ENCODE data around the gene PARP12.
"Not testable (repeated sequence)": the region's sequence is repeated elsewhere in the genome, so short reads cannot be mapped to it uniquely, and the experiment has no call there.

PARP12 gene

DNA sequence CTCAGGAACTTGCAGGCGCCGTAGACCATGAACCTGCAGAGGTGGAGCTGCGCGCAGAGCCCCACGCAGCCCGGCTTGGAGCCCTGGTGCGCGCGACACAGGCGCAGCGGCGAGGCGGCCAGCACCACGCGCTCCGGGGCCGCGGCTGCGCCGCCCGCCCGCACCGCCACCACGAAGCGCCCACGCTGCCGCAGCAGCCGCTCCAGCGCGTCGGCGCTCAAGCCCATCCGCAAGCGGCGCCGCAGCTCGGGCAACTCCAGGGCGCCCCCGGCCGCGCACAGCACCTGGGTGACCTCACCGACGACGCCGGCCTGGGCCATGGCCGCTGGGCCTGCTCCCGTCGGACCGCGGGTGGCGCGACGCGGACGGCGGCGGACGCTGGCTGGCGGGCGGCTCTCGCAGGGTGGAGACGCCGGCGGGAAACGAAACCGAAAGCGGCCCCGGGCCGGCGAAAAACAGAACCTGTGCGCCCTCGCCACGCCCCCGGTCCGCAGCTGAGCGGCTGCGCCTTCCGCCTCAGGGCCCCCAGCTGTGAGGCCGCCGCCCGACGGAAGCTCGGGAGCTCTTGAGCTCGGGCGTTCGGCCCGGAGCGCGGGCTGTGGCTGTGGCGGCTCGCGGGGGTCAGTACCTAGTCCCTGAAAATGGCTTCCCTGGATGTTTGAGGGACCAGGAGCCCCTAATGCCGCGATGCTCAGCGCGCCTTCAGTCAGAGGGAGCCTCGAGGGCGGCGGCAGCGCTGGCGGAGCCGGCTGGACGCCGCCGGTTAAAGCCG lies at the start of gene PARP12:
PARP12 (minus strand) TSS at position 424 of the 772 bp plus-strand sequence; CDS start at position 320, 104 bp downstream.
- DNase-seq (ENCODE audit: low read depth): peak; percentile 83

GRCh38 chr7:140108777-140109176 lies 46.0 kb upstream of the PARP12 start:
- DNase-seq (ENCODE audit: low read depth): not testable (repeated sequence)

- DNase-seq (ENCODE audit: low read depth): no peak
Observed at GRCh38 chr7:140096459-140096858, 33.7 kb upstream of the PARP12 start.

DNA sequence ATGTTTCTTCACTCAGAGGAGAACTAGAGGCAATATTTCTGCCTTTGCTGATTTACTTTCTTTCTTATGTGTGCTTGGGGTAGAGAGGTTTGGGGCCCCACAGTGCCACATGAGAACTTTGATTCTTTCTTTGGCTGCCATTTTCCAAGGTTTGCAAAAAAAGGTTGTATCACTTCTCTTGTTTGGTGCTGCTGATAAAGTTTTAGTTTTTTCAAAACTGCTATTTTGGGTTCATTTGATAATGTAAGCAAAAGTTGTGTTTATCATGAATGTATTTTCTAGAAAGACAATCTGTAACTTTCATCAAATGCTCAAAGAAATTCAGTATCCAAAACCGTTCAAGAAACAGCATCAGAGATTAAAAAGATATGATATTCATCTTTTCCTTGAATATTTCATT lies 30.6 kb upstream of the PARP12 start:
- no peak for DNase-seq (ENCODE audit: low read depth)

DNA sequence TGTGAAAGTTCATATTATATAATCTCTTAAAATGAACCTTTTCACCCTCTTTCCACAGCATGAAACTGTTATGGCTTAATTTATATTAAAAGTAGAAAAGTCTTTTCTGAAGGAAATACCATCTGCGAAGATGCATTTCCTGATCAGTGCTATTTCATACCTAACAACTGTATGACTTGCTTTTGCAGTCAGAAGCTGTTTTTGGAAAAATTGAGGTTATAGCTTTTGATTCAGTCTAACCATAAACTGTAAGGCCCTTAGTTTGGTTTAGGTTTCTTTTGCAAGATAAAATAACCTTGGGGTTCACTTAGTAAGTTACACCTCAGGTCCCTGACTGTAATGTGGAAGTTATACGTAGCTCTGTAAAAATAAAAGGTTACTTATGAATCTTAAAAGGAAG lies 22.7 kb upstream of the PARP12 start:
- DNase-seq (ENCODE audit: low read depth): no peak

GRCh38 chr7:140084972-140085371 lies 22.2 kb upstream of the PARP12 start:
- peak; percentile 17 for DNase-seq (ENCODE audit: low read depth)

- no peak for DNase-seq (ENCODE audit: low read depth)
Observed at GRCh38 chr7:140084142-140084655, 21.4 kb upstream of the PARP12 start.

DNA sequence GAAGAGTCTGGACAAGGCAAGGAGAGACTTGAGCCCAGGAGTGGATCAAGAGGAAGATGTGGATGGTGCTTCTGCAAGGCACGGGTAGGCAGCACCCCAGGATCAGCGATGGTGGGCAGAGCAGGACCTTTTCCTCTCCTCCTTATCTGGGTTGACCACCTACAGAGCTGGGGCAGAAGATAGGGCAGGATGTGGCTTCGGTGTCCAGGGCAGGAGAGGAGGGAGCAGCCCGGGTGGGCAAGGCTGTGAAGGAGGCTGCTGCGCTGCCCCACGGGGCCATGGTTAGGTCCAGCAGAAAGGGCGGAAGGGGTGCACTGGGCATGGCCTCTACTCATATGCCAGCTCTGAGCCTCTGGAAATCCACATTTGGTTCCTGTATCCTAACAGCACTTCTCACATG lies 20.0 kb upstream of the PARP12 start:
- no peak for DNase-seq (ENCODE audit: low read depth)

DNA sequence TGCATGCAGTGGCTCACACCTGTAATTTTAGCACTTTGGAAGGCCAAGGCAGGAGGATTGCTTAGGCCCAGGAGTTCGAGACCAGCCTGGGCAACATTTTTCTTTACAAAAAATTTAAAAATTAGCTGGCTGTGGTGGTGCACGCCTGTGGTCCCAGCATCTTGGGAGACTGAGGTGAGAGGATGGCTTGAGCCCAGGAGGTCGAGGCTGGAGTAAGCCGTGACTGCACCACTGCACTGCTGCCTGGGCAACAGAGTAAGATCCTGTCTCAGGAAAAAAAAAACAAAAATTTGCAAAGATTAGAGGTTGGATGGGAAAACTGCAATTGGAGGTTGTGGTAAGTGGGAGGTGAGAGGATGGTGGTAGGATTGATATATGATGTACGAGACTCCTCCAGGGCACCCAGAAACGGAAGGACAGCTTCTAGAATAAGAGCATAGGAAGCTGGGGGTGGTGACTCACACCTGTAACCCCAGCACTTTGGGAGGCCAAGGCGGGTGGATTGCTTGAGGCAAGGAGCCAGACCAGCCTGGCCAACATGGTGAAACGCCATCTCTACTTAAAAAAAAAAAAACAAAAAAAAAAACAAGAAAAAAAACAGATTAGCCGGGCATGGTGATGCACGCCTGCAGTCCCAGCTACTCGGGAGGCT lies 19.1 kb upstream of the PARP12 start:
- DNase-seq (ENCODE audit: low read depth): peak; percentile 15

DNA sequence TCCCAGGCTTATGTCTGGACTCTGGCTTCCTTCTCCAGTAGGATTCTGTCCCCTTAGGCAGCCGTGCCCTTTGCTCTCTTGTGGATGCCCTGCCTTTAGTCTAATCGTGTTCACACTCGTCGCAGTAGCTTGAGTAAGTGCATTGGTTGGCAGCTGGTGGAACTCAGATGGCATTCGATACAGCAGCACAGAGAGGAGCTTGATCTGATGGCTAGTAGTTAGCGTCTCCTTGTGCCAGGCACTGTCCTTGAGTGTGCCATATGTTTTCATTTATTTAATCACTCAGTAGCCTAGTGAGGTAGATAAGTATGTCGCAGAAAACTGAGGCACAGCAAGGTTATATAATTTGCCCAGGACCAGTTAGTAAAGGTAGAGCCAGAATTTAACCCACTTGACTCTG lies 18.2 kb upstream of the PARP12 start:
- DNase-seq (ENCODE audit: low read depth): no peak

DNA sequence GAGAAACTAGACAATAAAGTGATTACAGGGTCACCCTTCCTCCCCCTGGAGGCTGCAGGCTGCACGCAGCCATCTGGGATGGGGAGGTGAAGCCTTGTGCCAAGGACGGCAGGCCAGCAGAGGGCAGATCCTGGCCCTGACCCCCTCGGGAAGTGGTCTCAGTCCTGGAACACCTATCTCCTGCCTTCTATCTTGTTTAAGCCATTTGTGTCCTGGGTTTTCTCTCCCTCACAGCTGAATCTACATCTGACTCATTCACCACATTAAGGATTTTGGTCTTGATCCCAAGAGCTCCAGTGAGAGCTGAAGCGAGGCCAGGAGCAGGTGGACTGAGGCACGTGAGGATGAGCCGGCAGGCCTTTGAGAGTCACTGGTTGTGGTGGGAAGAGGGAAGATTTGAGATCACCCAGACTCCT lies 16.4 kb upstream of the PARP12 start:
- DNase-seq (ENCODE audit: low read depth): peak; percentile 40

DNA sequence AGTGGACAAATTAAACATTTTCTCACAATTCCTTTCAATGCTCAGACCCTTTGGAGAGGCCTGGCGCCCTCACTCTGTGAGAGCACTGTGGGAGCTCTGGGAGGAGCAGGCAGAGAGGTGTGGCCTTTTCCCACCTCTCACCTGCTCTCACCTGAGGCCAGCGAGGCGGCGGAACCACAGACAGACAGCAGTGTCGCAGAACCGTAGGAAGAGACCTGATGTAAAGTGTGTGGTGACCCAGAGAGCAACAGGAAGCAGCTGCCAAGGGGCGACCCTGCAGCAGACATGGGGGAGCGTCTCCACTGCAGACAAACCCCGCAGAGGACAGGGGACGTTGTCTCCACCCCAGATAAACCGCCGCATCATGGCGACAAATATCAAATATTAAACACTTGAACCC lies 15.6 kb upstream of the PARP12 start:
- DNase-seq (ENCODE audit: low read depth): no peak

GRCh38 chr7:140074780-140075179 lies 12.0 kb upstream of the PARP12 start:
- DNase-seq (ENCODE audit: low read depth): no peak

- no peak for DNase-seq (ENCODE audit: low read depth)
Observed at GRCh38 chr7:140070546-140070945, 7.8 kb upstream of the PARP12 start.

- no peak for DNase-seq (ENCODE audit: low read depth)
Observed at GRCh38 chr7:140069298-140069949, 6.7 kb upstream of the PARP12 start.

DNA sequence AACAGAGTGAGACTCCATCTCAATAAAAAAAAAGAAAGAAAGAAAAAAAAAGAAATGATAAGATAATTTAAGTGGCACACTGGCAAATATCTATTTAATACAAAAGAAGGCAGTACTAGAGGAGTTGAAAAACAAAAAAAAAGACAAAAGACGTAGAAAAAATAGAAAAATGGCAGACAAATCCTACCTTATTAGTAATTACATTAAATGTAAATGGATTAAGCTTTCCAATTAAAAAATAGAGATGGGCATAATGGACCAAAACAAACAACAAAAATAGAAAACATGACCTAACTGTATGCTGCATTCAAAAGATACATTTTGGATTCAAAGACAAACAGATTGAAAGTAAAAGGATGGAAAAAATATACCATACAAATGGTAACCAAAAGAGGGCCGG lies 5.3 kb upstream of the PARP12 start:
- no peak for DNase-seq (ENCODE audit: low read depth)

DNA sequence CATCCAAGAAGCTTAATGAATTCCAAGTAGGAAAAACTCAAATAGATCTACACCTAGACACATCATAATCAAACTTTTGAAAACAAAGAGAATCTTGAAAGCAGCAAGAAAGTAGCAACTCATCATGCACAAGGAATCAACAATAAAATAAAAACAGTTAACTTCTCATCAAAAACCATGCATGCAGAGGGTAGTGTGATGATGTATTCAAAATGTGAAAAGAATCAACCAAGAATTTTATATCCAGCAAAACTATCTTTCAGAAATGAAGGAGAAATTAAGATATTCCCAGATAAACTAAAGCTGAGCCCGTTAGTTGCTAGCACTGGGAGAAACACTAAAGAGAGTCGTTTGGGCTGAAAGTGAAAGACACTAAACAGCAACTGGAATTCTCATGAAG lies 4.3 kb upstream of the PARP12 start:
- no peak for DNase-seq (ENCODE audit: low read depth)

GRCh38 chr7:140062118-140062527 lies 628 bp downstream of the PARP12 start:
- peak; percentile 25 for DNase-seq (ENCODE audit: low read depth)

- DNase-seq (ENCODE audit: low read depth): no peak
Observed at GRCh38 chr7:140061607-140061930, 1.2 kb downstream of the PARP12 start.

DNA sequence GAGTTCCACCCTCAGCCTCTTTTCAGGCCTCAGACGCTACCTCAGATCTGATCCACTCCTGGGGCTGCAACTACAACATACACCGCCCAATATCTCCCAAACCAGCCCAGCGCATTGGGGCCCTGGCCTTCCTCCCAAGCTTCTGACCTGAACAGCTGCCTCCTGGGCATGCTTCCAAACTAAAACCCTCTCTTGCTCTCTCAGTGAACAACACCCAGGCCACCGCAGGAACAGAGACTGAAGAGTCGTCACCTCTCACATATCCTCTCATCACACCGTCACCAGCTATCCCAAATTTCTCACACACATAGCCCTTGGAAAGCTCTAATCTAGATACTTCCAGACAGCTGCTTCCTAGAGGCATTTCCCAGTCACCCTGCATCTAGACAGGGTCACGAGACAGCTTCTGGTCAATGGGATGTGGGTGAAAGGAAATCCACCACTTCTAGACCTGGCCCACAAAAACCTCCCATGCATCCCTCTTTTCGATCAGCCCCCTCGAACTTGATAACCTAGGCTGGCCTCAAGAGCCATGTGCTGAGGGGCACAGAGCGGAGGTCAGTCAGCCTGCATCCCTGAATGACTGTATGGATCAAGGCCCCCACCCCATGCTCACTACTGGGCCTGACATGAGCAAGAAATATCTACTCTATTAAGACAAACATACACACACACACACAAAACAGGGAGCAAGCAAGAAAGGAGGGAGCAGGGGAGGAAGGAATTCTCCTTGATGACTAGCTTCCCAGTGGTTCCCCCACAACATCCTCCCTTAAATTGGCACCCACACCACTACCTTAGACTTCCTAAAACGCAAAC lies 1.8 kb downstream of the PARP12 start:
- peak; percentile 14 for DNase-seq (ENCODE audit: low read depth)

DNA sequence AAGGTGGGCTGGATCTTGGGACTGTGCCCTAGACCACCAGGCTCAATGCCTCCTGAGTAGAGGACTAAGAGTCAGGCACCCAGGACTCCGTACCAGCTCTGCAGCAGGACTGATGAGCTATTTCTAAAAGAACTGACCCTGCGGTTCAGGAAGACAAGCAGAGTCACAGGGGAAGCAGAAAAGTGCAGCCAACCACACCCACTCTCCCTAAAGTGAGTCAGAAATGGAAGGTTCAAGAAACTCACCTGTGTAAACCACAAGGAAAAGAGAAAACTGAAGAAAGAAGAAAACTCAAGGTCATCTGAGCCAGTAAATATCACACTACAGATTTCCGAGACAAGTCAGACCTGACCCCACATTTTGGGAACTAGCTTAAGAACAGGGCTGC lies 2.5 kb downstream of the PARP12 start:
- peak; percentile 28 for DNase-seq (ENCODE audit: low read depth)
